GM12865 (cell line): Measurements from ENCODE around the gene PRRC2B.

Experiments
- DNase-seq: peaks from one replicate; pipeline ENCODE4 v3.0.0; 2010; ENCODE audit warnings: low read depth
- H3K4me3 ChIP-seq: 2 replicates; pipeline ENCODE4 v1.5.1; 2011; ENCODE audit warnings: mild to moderate bottlenecking, low read depth, low read length, control low read depth
- CTCF ChIP-seq: IDR thresholded peaks from 2 replicates; pipeline ENCODE4 v1.5.1; 2011; ENCODE audit warnings: low read length, control low read depth, low read depth, inconsistent platforms; ENCODE audit not compliant: insufficient read depth; ENCODE audit errors: missing control alignments

PRRC2B gene

GRCh38 chr9:131461166-131461565 is 67.3 kb downstream of the PRRC2B start:
- DNase-seq = no peak
- H3K4me3 ChIP-seq = no peak overlapping the region
- TF ChIP-seq CTCF = no peak

- no peak for DNase-seq
- TF ChIP-seq CTCF = no peak
- H3K4me3 ChIP-seq = no peak overlapping the region
These were observed 70.6 kb downstream of the PRRC2B start for GRCh38 chr9:131464354-131465000.

- no peak for DNase-seq
- TF ChIP-seq CTCF = no peak
- H3K4me3 ChIP-seq = no peak overlapping the region
These were observed 71.5 kb downstream of the PRRC2B start for GRCh38 chr9:131465401-131465800.

- TF ChIP-seq CTCF = no peak
- no peak for DNase-seq
- no peak overlapping the region for H3K4me3 ChIP-seq
These were observed 73.5 kb downstream of the PRRC2B start for GRCh38 chr9:131467214-131467935.

GRCh38 chr9:131468031-131468430 is 74.1 kb downstream of the PRRC2B start:
- DNase-seq = no peak
- no peak overlapping the region for H3K4me3 ChIP-seq
- TF ChIP-seq CTCF = no peak

GRCh38 chr9:131469356-131469755 is 75.5 kb downstream of the PRRC2B start:
- no peak overlapping the region for H3K4me3 ChIP-seq
- no peak for DNase-seq
- no peak for TF ChIP-seq CTCF
